Ishikawa (cell line): Measurements from ENCODE around the gene ARHGAP9.

ENCODE experiments used
- CEBPB ChIP-seq: IDR thresholded peaks from 2 replicates; pipeline ENCODE4 v1.6.1; 2012
- CREB1 ChIP-seq: IDR thresholded peaks from 2 replicates; pipeline ENCODE4 v1.6.1; 2012; ENCODE audit warnings: low read depth
- EP300 ChIP-seq: IDR thresholded peaks from 2 replicates; pipeline ENCODE4 v1.6.1; 2012; ENCODE audit warnings: borderline replicate concordance
- MAX ChIP-seq: IDR thresholded peaks from 2 replicates; pipeline ENCODE4 v1.6.1; 2012
- TAF1 ChIP-seq: IDR thresholded peaks from 2 replicates; pipeline ENCODE4 v1.6.1; 2012; ENCODE audit warnings: low read depth, mild to moderate bottlenecking
- TCF12 ChIP-seq: IDR thresholded peaks from 2 replicates; pipeline ENCODE4 v1.6.1; 2012; ENCODE audit warnings: low read depth
- TEAD4 ChIP-seq: IDR thresholded peaks from 2 replicates; pipeline ENCODE4 v1.6.1; 2012
- YY1 ChIP-seq: IDR thresholded peaks from 2 replicates; pipeline ENCODE4 v1.6.1; 2012; ENCODE audit warnings: low read depth
- TF ChIP-seq, protein P1 (sequence below): IDR thresholded peaks from 2 replicates; pipeline ENCODE4 v1.6.1; 2012

DNA sequence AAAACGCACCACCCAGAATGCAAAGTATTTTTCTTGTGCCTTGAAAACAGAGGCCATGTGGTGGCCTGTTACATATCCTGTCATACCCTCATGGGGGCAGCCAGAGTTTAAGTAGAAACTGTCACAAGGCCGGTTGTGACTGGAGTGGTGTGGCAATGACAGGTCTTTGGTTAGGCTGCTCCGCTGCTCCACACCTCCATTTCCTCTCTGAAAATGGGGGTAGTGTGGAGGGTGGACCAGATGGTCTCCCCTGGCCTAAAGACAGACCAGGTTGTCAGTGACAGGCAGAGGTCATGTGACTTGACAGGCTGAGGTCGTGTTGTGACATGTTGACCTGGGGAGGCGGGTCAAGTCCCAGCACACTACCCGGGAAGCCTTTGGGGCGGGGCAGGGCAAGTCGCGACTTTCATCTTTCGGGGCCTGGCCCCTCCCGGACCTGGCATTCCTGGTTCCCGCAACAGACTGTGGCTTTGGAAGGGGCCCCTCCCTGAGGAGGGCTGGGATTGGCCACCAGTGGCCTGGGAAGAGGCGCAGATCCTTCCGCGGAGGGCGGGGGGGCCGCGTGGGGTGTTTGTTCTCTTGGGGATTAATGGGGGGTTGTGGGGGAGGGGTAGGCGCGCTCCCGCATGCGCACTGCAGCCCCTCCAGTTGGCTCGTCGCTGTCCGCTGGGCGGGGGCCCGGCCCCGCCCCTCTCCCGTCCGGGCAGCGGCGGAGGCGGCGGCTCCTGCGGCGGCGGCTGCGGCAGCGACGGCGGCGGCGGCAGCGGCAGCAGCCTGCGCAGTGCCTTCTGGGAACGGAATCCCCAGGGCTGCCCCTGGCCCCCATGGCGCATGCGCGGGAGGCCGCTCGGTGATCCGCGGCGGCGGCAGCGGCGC lies 42.6 kb upstream of the ARHGAP9 start, which contains the start of gene MBD6:
- no peak for TF ChIP-seq CEBPB
- TF ChIP-seq CREB1 = no peak
- peak; percentile 56; the same call in 1 of the 2 replicates for TF ChIP-seq TAF1
- 0 out of 2 replicates have a peak, but pooled peaks have one; percentile 65 for TF ChIP-seq TCF12
- TF ChIP-seq YY1 = peak; percentile 36; the same call in 1 of the 2 replicates
- TF ChIP-seq EP300 = no peak; the same call in none of the 2 replicates
- peak; percentile 63 for TF ChIP-seq TEAD4
- TF ChIP-seq, protein P1, sequence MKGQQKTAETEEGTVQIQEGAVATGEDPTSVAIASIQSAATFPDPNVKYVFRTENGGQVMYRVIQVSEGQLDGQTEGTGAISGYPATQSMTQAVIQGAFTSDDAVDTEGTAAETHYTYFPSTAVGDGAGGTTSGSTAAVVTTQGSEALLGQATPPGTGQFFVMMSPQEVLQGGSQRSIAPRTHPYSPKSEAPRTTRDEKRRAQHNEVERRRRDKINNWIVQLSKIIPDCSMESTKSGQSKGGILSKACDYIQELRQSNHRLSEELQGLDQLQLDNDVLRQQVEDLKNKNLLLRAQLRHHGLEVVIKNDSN = peak; percentile 90
- TF ChIP-seq MAX = peak; percentile 50; the same call in 1 of the 2 replicates
